ENCODE results near the gene TMEM94. TPM values are rescaled to one million over a fixed set of nuclear protein-coding genes. Genes with fewer than 3 reads are reported as not detected.
"Not testable (repeated sequence)": the region's sequence is repeated elsewhere in the genome, so short reads cannot be mapped to it uniquely, and the experiment has no call there.

The TMEM94 gene
- polyA plus RNA-seq, 10 donors = 34.5 to 65.8 (median 49.3) TPM

DNA sequence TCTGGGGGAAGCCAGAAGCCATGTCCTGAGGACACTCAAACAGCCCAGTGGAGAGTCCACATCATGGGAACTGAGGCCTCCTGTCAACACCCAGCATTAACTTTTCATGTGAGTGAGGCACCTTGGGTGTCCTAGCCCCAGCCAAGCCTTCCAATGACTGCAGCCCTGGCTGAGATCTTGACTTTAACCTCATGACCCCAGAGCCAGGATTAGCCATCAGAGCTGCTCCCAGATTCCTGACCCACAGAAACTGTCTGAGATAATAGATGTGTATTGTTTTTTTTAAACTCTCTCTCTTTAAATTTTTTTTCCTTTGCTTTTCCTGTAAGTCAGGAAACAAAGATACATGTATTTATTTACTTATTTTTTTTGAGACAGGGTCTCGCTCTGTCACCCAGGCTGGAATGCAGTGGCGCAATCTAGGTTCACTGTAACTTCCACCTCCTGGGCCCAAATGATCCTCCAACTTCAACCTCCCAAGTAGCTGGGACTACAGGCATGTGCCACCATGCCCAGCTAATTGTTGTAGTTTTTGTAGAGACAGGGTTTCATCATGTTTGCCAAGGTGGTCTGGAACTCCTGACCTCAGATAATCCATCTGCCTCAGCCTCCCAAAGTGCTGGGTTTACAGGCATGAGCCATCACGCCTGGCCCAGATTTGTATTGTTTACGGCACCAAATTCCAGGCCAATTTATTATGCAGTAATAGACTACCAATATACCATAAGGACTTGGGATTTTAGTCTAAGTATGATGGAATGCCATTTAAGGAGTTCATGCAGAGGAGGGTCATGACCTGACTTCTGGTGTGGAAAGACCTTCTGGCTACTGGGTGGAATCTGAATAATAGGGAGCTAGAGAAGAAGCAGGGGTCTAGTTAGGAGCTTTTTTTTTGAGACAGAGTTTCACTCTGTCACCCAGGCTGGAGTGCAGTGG, 14.0 kb upstream of the TMEM94 start:
- DNase-seq = no peak

DNA sequence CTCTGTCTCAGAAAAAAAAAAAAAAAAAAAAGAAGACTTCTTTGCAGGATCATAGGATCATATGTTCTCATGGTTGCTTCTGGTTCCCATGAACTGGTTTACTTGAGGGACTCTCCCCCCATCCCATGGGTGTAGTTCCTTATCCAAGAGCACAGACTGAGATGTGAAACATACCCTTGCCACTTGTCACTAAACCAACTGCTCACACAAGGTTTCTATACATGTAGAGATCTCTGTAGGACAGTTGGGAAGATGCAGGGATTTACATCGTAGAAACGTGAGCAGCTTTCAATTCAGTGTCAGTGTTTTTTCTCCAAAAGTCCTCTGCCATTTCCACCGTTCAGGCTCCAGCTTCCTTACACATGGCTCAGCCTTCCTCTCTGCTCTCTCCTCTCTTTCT, 11.1 kb upstream of the TMEM94 start:
- no peak for DNase-seq

DNA sequence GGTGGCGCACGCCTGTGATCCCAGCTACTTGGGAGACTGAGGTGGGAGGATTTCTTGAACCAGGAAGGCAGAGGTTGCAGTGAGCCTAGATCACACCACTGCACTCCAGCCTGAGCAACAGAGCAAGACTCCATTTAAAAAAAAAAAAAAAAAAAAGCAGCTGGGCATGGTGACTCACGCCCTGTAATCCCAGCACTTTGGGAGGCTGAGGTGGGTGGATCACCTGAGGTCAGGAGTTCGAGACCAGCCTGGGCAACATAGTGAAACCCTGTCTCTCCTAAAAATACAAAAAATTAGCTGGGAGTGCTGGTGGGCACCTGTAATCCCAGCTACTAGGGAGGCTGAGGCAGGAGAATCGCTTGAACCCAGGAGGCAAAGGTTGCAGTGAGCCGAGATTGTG, 10.5 kb upstream of the TMEM94 start:
- not testable (repeated sequence) for DNase-seq

DNA sequence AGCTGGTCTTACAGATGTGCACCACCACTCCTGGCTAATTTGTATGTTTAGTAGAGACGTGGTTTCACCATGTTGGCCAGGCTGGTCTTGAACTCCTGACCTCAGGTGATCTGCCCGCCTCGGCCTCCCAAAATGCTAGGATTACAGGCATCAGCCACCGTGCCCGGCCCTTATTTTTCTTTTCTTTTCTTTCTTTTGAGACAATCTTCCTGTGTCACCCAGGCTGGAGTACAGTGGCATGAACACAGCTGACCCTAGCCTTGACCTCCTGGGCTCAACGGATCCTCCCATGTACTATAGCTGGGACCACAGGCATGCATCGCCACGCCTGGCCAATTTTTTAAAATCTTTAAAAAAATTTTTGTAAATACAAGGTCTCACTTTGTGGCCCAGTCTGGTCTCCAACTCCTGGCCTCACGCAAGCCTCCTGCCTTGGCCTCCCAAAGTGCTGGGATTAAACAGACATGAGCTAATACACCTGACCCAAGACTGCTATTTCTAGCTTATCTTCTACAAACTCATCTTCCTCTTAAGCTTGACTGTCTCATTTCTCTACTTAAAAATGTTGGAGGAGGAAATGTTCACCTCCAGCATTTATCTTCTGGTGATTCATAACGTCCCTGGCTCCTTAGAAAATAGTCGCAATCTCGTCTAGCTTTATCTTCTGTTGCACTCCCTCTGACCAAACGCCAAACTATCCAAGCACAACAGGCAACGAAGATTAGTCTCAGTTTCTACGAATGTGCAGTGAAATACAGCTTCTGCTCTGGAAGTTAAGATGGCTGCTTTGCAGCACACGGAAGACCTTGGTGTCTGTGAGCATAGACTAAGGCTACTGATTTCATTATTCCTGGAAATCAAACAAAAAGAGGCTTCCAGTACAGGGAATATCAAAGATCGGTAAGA, 8.2 kb upstream of the TMEM94 start:
- DNase-seq = no peak

DNA sequence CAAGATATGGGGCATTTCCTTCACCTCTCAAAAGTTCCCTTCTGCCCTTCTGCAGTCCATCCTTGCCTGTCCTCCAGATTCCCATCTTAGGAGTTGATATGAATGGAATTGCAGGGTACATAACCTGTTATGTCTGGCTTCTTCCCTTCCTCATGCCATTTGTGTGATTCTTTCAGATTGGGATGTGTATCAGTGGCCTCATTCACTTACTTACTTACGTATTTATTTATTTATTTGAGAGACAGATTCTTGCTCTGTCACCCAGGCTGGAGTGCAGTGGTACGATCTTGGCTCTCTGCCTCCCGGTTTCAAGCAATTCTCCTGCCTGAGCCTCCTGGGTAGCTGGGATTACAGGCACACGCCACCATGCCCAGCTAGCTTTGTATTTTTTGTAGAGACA, 6.2 kb upstream of the TMEM94 start:
- no peak for DNase-seq

DNA sequence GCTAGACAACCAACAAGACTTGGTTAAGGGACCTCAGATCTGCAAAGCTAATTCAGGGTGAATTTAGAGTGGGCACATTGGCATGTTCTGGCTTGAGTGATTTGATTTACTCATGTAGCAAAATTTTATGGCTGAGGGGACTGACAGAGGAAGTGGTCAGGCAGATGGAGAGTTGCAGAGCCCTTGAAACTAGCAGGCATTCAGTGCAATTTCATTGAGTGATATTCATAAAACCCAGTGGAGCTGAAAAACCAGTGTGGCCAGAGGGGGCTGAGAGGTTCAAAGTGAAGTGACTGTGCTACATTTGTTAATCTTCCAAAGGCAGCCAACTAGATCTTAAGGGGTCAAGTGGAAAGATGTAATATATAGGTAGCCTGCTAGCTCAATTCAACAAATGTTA, 2.2 kb upstream of the TMEM94 start:
- DNase-seq = no peak

DNA sequence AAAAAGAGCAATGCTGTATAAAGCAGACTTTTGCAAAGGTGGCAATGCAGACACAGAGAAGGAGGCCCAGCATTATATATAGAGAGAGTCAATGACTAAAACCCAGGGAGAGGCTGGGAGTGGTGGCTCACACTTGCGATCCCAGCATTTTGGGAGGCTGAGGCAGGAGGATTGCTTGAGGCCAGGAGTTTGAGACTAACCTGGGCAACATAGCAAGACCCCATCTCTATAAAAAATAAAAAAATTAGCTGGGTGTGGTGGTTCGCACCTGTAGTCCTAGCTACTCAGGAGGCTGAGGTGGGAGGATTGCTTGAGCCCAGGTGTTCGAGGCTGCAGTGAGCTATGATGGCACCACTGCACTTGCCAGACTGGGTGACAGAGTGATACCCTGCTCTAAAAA, 1.8 kb upstream of the TMEM94 start:
- not testable (repeated sequence) for DNase-seq

DNA sequence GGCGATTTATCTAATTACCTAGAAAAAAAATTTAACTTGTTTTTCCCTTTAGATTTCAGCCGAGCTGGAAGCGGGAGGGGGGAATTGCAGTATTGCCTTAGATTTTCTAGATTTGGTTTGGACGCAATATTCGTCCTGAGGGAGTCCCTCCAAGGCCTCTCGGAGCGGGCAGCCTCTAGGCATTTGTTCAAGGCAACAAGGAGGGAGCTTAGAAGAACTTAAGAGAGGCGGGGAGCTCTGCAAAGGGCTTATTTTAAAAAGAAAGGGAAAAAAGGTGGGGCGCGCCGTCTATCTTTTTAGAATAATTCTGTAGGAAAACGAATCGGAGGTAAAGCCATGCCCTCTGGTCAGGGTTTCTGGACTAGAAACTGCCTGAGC, 407 bp upstream of the TMEM94 start:
- no peak for DNase-seq

DNA sequence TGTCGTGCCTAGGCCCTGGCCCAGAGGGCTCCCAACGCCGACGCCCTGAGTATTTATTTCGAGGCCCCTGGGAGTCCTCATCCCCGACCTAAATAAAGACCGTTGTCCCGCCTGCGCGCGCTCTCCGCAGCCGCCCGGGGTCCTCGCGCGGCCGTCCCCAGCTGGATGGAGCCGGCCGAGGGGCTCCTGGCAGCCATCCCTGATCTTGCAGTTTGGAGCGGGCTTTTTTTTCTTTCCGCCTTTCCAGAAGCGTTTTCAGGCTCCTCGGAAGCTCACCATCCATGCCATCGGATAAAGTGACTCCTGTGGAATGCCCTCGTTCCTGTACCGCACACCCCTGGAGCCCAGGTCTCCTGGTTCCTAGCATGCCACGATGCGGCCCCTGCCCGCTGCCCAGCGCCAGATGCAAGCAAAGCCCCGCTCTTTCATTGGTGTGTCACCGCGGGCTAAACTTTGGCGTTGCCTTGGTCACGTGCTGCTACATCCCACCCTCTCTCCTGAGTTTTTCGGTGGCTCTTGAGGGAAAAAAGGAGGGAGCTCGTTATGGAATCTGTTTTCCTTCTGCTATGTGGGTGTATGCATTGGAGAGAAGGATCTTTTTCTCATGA, 716 bp downstream of the TMEM94 start:
- peak in 2 of 3 donors; percentile 45 to 89 for DNase-seq

DNA sequence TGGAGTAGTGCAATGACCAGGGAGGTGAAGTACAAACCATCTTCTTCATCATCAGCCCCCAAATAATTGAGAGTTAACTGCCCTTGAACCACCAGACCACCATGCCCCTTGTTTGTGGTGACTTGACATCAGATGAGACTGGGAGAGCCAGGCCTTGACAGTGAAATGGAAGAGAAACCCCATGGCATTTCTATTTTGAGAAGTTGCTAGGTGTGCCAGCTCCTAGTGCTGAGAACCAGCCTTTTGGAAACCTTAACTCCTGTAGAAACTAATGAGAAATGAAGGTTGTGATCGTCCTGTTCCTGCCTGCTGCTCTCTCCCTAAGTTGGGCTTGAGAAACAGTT, 2.8 kb downstream of the TMEM94 start:
- DNase-seq = no peak

DNA sequence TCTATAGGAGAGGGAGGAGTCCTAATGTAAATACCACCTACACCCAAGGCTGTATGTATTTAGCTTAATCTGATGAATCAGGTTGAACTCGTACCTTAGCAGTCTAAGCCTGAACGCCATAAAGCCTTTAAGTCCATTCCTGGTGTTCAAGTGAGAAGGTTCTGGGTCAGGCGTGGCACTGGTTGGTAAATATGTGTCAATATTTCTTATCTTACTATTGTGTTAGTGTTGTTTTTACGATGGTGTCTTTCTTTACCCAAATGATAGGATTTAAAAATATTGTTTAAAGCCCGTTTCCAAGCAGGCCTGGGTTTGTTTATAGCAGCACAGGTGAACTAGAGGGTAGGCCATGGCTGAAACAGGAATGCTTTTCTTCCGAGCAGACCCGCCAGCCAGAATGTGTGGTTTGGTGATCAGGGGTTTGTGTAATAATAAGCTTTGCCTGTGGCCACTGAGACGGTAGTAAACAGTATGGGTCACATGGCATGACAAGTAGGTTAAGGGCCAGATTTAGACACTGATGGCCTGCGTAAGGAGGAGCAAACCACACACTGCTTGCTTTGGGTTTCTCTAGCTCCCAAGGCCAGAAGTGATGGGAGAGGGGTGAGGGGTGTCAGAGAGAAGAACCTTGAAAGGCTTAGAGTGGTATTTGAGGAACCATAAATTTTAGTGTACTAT, 3.3 kb downstream of the TMEM94 start:
- DNase-seq = no peak

DNA sequence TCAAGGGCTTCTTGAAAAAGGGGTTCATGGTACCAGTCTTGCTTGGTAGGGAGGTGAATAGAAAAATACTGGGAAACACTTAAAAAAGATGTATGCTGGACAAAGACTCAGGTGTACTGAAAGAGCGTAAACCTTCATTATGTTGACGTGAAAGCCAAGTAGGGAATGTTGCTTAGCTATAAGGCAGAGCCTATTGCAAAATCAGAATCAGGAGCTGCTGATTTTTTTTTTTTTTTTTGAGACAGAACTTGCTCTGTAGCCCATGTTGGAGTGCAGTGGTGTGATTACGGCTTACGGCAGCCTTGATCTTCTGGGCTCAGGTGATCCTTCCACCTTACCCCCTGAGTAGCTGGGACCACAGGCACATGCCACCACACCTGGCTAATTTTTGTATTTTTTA, 3.9 kb downstream of the TMEM94 start:
- no peak for DNase-seq

DNA sequence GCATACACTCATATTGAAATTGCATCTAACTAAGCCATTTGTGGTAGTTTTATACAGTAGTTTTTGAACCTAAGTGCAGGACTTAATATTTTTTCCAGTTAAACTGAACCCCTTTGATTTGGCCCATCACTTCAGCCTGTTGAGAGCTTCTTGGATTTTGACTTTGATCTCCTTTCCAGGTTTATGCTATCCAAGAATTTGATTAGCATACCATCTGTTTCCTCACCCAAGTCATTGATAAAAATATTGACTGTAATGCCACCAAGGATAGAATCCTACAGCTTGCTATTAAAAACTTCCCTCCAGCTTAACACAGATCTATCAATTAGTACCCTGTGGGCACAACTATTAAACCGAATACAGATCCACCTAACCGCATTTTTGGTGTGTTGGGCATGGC, 7.2 kb downstream of the TMEM94 start:
- DNase-seq = no peak

DNA sequence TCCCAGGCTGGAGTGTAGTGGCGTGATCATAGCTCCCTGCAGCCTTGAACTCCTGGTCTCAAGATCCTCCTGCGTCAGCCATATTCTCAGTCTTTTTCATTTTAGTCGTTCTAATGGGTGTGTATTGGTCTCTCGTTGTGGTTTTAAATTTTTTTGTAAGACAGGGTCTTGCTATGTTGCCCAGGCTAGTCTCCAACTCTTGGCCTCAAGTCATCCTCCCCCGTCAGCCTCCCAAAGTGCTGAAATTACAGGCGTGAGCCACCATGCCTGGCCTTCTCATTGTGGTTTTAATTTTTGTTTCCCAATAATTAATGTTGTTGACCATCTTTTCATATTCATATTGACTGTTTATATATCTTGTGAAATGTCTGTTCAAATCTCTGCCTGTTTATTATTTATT, 8.6 kb downstream of the TMEM94 start:
- no peak for DNase-seq

DNA sequence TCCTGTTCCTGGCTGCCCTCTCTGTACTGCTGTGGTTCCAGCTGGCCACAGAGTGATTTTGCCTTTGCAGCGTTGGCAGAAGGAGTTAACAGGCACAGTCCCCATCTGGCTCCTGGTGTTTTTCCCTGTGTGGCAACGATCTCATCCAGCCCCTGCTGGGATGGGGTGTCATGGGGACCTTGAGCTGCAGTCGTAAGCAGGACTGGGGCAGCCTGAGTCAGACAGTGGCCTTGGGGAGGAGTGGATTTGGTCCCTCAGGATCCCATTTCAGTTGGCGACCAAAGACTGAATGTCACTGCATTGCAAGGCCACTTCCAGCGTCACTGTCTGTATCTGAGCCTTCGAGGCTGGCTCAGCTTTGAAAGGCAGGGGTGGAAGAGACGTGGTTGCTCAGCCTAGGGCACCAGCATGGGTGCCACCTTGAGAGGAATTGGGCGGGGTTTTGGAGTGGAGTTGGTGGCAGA, 11.9 kb downstream of the TMEM94 start:
- no peak for DNase-seq

DNA sequence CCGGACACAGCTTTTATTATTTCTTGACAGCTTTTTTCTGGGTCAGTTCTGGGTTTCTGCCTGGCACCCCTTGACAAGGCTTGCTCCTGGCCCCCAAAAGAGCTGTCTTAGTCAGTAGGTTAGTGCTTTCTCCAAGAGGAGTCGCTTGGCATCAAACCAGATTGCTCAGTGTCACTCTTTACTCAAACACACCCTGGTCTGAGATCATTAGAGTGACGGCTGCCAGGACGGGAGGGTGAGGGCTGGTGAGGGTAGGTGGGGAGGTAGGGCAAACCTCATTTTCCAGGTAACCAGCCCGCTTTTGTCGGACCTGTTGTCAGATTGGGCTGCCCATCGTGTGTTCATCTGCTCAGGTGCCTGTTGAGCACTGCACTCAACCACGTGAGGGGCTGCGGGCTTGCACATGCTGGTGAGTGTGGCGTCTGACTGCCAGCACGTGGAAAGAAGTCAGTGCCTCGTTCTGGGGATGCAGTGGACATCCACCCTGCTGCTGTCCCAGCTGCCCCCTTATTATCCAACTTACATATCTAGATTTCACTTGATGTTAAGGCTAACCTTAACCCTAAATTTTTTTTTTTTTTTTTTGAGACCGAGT, 12.4 kb downstream of the TMEM94 start:
- DNase-seq = no peak

DNA sequence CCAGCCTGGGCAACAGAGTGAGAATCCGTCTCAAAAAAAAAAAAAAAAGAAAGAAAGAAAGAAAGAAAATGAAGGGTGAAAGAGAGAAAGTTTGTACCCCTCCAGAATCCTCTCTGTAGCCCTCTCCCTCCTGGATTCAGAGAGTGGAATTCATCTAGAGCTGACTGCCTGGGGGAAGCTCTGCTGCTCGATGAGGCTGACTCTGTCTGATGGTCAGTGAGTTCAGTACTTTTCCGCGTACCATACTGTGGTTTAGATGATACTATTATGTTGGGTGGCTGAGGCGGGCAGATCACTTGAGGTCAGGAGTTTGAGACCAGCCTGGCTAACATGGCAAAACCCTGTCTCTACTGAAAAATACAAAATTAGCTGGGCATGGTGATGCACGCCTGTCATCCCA, 14.8 kb downstream of the TMEM94 start:
- DNase-seq = no peak

DNA sequence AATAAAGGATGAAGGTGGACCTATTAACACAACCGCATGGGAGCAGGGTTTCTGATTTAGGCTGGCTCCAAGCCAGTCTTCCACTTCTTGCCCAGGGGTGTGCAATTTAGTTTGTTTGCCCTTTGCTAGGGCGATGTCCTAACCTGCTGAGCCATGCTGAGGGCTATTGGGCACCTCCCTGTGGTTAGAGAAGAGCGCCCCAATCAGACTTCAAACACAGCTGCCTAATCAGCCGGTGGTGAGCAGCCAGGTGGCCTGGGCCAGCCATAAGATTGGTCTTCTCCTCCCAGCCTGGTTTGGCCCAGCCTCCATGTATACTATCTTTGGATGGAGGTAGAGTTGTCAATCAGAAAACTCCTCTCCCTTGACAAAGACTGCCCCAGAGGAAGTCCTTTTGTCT, 15.7 kb downstream of the TMEM94 start:
- DNase-seq = no peak

DNA sequence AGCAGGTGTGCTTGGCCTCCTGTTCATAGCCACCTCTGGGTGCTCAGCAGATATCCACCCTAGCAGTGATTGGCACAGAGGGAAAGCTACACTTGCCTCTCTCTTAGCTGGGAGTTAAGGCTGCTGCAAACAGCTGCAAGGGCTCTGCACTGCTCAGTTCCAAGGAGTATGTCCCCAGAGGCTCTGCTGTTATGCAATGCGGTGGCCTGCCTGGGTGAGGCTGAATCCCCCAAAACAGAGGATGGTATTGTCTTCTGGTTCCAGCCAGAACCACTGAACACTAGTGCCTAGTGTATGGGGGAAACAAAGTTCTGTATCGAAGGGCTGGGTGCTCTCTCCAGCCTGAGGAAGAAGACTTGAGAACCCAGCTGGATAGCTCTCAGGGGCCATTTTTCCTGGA, 16.8 kb downstream of the TMEM94 start:
- peak in 1 of 3 donors; percentile 32 for DNase-seq

DNA sequence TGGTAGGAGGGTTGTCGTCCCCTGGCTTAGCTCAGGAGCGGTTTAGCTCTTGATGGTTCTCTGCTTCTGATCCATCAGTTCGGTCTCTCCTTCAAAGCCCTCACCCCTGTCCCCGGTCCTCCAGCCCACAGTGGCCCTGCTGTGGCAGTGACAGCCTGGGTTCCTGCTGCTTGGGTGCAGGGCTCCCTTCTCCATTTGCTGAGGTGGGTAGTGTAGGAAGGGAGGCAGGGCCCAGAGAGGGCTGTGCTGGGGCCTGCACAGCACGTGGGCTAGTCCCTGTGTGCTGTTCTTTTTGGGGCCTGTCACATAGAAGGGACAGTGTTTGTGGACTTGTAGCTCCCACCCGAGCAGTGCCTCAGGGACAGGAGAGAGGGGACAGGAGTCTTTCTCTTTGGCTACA, 18.3 kb downstream of the TMEM94 start:
- DNase-seq = no peak

DNA sequence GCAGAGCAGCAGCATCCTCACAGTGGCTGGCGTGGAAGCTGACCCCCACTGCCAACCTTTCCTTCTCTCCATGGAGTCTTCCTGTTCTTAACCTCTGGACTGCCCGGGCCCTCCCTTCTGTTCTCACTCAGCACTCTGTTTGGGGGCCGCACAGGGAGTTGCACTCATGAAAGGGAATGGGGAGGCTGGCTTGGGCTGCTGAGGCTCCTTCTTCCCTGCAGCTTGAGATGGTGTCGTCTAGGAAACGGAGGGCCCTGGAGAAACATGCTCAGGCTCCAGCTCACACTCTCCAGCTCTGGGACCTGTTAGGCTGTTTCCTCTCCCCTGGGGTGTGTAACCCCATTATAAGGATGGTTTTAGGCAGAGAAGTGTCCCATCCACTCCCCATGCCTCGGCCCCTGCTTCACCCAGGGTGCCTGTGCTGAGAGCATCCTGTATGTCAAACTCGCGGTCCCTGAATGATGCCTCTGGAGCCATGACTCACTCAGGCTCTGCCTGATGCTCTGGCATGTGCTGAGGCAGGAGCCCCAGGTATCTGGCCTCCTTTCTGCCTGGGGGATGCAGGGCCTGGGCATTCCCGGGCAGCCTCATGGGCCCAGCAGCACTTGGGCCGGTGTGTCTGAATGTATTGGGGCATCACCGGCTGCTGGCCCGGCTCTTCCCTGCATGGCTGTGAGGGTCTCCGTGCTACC, 18.9 kb downstream of the TMEM94 start:
- peak in 1 of 3 donors; percentile 67 for DNase-seq
